GM19452 (cell line): Measurements from ENCODE around the gene USP8.

Source experiments
- ATAC-seq: cut with Tn5 transposase; IDR thresholded peaks from one replicate; pipeline ENCODE4 v1.9.1; 2021; ENCODE audit not compliant: unreplicated experiment

Gene USP8

GRCh38 chr15:50531163-50531562 is 107.0 kb downstream of the USP8 start:
- no peak for ATAC-seq

GRCh38 chr15:50531766-50532165 is 107.6 kb downstream of the USP8 start:
- no peak for ATAC-seq

GRCh38 chr15:50542887-50543210 is 118.6 kb downstream of the USP8 start:
- ATAC-seq, result no peak

- no peak for ATAC-seq
These were observed 119.4 kb downstream of the USP8 start for GRCh38 chr15:50543556-50543955.

GRCh38 chr15:50544368-50544767 is 120.2 kb downstream of the USP8 start:
- ATAC-seq, result no peak

- ATAC-seq, result no peak
These were observed 122.4 kb downstream of the USP8 start, which contains the start of gene USP50 for GRCh38 chr15:50546566-50546965. Gene USP50, minus strand, starts transcription at chr15:50546666. Its CDS starts 141 bp downstream, at chr15:50546525.

GRCh38 chr15:50549326-50549725 is 125.1 kb downstream of the USP8 start:
- ATAC-seq, result no peak

- ATAC-seq, result no peak
These were observed 128.0 kb downstream of the USP8 start for GRCh38 chr15:50552238-50552637.

- ATAC-seq, result no peak
These were observed 132.6 kb downstream of the USP8 start for GRCh38 chr15:50556642-50557371.

- no peak for ATAC-seq
These were observed 133.8 kb downstream of the USP8 start for GRCh38 chr15:50558012-50558411.

GRCh38 chr15:50562735-50563640 is 138.8 kb downstream of the USP8 start:
- no peak for ATAC-seq

GRCh38 chr15:50563756-50564155 is 139.6 kb downstream of the USP8 start:
- ATAC-seq, result no peak
